Muscle of arm (tissue), 14 donors: ENCODE measurements around the gene GLRX5. TPM values are rescaled to one million over a fixed set of nuclear protein-coding genes. Genes with fewer than 3 reads are reported as not detected.
A peak's percentile ranks its signal among the peaks of the same experiment; 100 is the strongest.

Experiments
- DNase-seq: peaks from one replicate; pipeline ENCODE4 v3.0.0-alpha.2; 2013
- long read RNA-seq, 11 donors: transcript quantifications; one replicate each; lab custom pipeline, GENCODE V29; 2026
- polyA plus RNA-seq, 12 donors: library from polyadenylated mRNA; unstranded; fragments of 120-200 nt; gene quantifications; one replicate each; pipeline ENCODE4 v1.2.1, GENCODE V29; 2013; ENCODE audit not compliant: insufficient read length in 12 of 12

GLRX5 gene
- 10 to 100 TPM in 11 of 12 donors, not detected in 1; 46.0 to 66.0 (median 52.8) TPM for polyA plus RNA-seq
- long read RNA-seq, donor 1, transcript GLRX5-201 (2 exons, 1,564 nt), result major isoform, 62 of 62 reads
- long read RNA-seq, donor 1, partial matches to known transcripts, result 0 of 62 reads
- long read RNA-seq, donor 1, other reads (novel, unspliced or antisense), result 0 of 62 reads
- long read RNA-seq, donor 2, transcript GLRX5-201 (2 exons, 1,564 nt), result major isoform, 54 of 54 reads
- long read RNA-seq, donor 2, partial matches to known transcripts, result 0 of 54 reads
- long read RNA-seq, donor 2, other reads (novel, unspliced or antisense), result 0 of 54 reads
- long read RNA-seq, donor 3, transcript GLRX5-201 (2 exons, 1,564 nt), result major isoform, 25 of 25 reads
- long read RNA-seq, donor 3, partial matches to known transcripts, result 0 of 25 reads
- long read RNA-seq, donor 3, other reads (novel, unspliced or antisense), result 0 of 25 reads
- long read RNA-seq, donor 4, transcript GLRX5-201 (2 exons, 1,564 nt), result major isoform, 26 of 26 reads
- long read RNA-seq, donor 4, partial matches to known transcripts, result 0 of 26 reads
- long read RNA-seq, donor 4, other reads (novel, unspliced or antisense), result 0 of 26 reads
- long read RNA-seq, donor 5, transcript GLRX5-201 (2 exons, 1,564 nt), result major isoform, 58 of 129 reads
- long read RNA-seq, donor 5, partial matches to known transcripts, result 71 of 129 reads
- long read RNA-seq, donor 5, other reads (novel, unspliced or antisense), result 0 of 129 reads
- long read RNA-seq, donor 6, transcript GLRX5-201 (2 exons, 1,564 nt), result major isoform, 29 of 29 reads
- long read RNA-seq, donor 6, partial matches to known transcripts, result 0 of 29 reads
- long read RNA-seq, donor 6, other reads (novel, unspliced or antisense), result 0 of 29 reads
- long read RNA-seq, donor 7, transcript GLRX5-201 (2 exons, 1,564 nt), result major isoform, 20 of 20 reads
- long read RNA-seq, donor 7, partial matches to known transcripts, result 0 of 20 reads
- long read RNA-seq, donor 7, other reads (novel, unspliced or antisense), result 0 of 20 reads
- long read RNA-seq, donor 8, transcript GLRX5-201 (2 exons, 1,564 nt), result major isoform, 66 of 138 reads
- long read RNA-seq, donor 8, partial matches to known transcripts, result 72 of 138 reads
- long read RNA-seq, donor 8, other reads (novel, unspliced or antisense), result 0 of 138 reads
- long read RNA-seq, donor 9, transcript GLRX5-201 (2 exons, 1,564 nt), result major isoform, 46 of 65 reads
- long read RNA-seq, donor 9, partial matches to known transcripts, result 19 of 65 reads
- long read RNA-seq, donor 9, other reads (novel, unspliced or antisense), result 0 of 65 reads
- long read RNA-seq, donor 10, transcript GLRX5-201 (2 exons, 1,564 nt), result major isoform, 49 of 49 reads
- long read RNA-seq, donor 10, partial matches to known transcripts, result 0 of 49 reads
- long read RNA-seq, donor 10, other reads (novel, unspliced or antisense), result 0 of 49 reads
- long read RNA-seq, donor 11, transcript GLRX5-201 (2 exons, 1,564 nt), result major isoform, 54 of 54 reads
- long read RNA-seq, donor 11, partial matches to known transcripts, result 0 of 54 reads
- long read RNA-seq, donor 11, other reads (novel, unspliced or antisense), result 0 of 54 reads

- peak; percentile 100 for DNase-seq
Measured at GRCh38 chr14:95534299-95535225, at the start of gene GLRX5. Gene GLRX5, plus strand, starts transcription at chr14:95535050. Its CDS starts 40 bp downstream, at chr14:95535090.

GRCh38 chr14:95485222-95485819 lies 49.5 kb upstream of the GLRX5 start:
- DNase-seq, result no peak

GRCh38 chr14:95486875-95487668 lies 47.8 kb upstream of the GLRX5 start:
- no peak for DNase-seq

GRCh38 chr14:95487669-95488084 lies 47.2 kb upstream of the GLRX5 start:
- DNase-seq, result no peak

- no peak for DNase-seq
Measured at GRCh38 chr14:95488376-95489213, 46.3 kb upstream of the GLRX5 start.

GRCh38 chr14:95489214-95490137 lies 45.4 kb upstream of the GLRX5 start:
- DNase-seq, result no peak

GRCh38 chr14:95490138-95490509 lies 44.7 kb upstream of the GLRX5 start:
- no peak for DNase-seq

- DNase-seq, result no peak
Measured at GRCh38 chr14:95490727-95491451, 44.0 kb upstream of the GLRX5 start.

GRCh38 chr14:95491936-95492608 lies 42.8 kb upstream of the GLRX5 start:
- DNase-seq, result no peak

- no peak for DNase-seq
Measured at GRCh38 chr14:95493503-95493902, 41.3 kb upstream of the GLRX5 start.

- DNase-seq, result no peak
Measured at GRCh38 chr14:95493976-95494375, 40.9 kb upstream of the GLRX5 start.

GRCh38 chr14:95494456-95494855 lies 40.4 kb upstream of the GLRX5 start:
- DNase-seq, result no peak

GRCh38 chr14:95495076-95495475 lies 39.8 kb upstream of the GLRX5 start:
- no peak for DNase-seq

GRCh38 chr14:95495538-95496025 lies 39.3 kb upstream of the GLRX5 start:
- DNase-seq, result no peak

GRCh38 chr14:95496111-95496681 lies 38.7 kb upstream of the GLRX5 start:
- DNase-seq, result no peak
